Measurements from ENCODE around the gene RNF150.

RNF150 gene

DNA sequence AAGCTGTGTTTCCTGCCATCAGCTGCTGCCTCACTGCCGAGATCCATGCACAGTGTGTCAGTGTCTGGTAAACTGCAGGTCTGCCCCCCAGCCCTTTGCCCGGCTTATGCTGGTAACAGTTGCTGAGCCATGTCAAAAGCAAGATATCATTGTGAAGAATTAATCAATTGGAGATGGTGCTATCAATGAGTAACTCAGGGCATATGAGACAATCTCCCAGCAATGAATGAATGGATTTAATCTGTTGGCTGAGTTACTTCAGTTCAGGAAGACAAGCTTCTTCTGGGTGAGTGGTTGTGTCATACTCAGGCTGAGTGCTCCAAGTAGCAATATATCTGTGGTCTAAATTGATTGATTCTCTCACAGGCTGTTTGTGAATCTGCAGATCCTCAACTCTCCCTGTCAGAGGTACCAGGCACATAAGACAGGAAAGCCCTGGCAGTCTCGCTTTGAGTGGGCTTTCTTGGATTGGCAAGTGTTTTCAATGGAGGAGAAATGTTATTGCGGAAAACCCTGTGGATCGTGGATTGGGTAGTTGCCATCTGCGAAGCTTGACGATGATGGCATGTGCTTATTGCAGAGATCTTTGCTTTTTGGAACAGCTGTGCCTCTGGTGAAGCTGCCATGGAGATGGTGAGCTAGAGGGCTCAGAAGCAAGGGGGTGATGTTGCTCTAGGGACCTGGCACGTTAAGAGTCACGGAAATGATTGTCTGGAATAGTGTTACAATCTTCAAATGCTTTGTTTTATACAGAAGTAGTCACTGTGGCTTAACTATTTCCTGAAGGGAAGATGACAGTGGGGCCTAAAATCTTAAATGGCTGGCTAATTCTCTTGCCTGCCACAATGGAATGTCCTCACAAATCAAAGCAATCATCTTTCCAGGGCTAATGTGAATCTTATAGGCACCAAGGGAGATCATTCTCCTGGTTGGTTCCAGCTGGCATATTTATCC, 229.5 kb downstream of the RNF150 start:
- no peak for TF ChIP-seq ZNF274 (IDR thresholded peaks at IDR 0.05; ENCODE audit: low read depth, low read length)
- no peak for TF ChIP-seq SUZ12 (IDR thresholded peaks at IDR 0.05; ENCODE audit: extremely low read depth, insufficient read depth, insufficient read length)
- no peak for TF ChIP-seq YY1 (IDR thresholded peaks at IDR 0.05; ENCODE audit: insufficient read depth, insufficient read length)
- no peak overlapping the region for H3K4me3 ChIP-seq (ENCODE audit: insufficient read length, low read depth)
- H3K27me3 ChIP-seq (ENCODE audit: insufficient read depth, insufficient read length) = no peaks in the 10 kb centered on the region
- no peaks in the 10 kb centered on the region for H3K36me3 ChIP-seq (ENCODE audit: insufficient read depth, insufficient read length, low read length)
- H3K4me1 ChIP-seq (ENCODE audit: insufficient read depth, insufficient read length) = no peaks in the 10 kb centered on the region
- no peak overlapping the region for H3K9ac ChIP-seq (ENCODE audit: insufficient read length, low read depth)
- H3K9me3 ChIP-seq (ENCODE audit: insufficient read depth, low read length) = no peaks in the 10 kb centered on the region
- DNase-seq (ENCODE audit: low read depth, low spot score) = no peak

DNA sequence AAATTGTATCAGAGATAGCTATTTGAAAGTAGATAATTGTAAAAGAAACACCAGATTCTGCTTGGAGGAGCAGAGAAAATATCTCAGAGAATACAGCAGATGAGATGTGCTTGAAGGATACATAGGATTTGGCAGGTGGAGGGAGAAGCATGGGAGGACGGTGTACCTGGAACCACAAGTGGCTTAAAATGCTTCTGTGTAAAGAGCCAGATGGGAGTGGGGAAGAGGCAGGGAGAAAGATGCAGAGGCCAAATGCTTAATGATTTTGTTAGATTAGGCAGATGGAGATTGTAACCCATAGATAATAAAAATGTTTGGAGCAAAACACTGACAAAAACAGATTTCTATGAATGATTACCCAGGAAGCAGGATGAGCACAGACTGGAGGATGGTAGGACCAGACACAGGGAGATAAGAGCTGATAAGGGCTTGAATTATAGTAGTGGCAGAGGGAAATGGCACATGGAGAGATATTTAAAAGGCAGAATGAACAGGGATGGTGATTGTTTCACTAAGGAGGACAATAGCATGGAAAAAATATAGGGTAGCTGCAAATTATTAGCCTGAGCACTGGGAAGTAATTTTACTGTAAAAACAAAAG, 231.4 kb downstream of the RNF150 start:
- H3K9ac ChIP-seq (ENCODE audit: insufficient read length, low read depth) = no peak overlapping the region
- no peaks in the 10 kb centered on the region for H3K9me3 ChIP-seq (ENCODE audit: insufficient read depth, low read length)
- no peak overlapping the region for H3K4me3 ChIP-seq (ENCODE audit: insufficient read length, low read depth)
- no peak for TF ChIP-seq ZNF274 (IDR thresholded peaks at IDR 0.05; ENCODE audit: low read depth, low read length)
- TF ChIP-seq YY1 (IDR thresholded peaks at IDR 0.05; ENCODE audit: insufficient read depth, insufficient read length) = no peak
- TF ChIP-seq SUZ12 (IDR thresholded peaks at IDR 0.05; ENCODE audit: extremely low read depth, insufficient read depth, insufficient read length) = no peak
- no peaks in the 10 kb centered on the region for H3K36me3 ChIP-seq (ENCODE audit: insufficient read depth, insufficient read length, low read length)
- H3K4me1 ChIP-seq (ENCODE audit: insufficient read depth, insufficient read length) = no peaks in the 10 kb centered on the region
- DNase-seq (ENCODE audit: low read depth, low spot score) = no peak
- no peaks in the 10 kb centered on the region for H3K27me3 ChIP-seq (ENCODE audit: insufficient read depth, insufficient read length)

DNA sequence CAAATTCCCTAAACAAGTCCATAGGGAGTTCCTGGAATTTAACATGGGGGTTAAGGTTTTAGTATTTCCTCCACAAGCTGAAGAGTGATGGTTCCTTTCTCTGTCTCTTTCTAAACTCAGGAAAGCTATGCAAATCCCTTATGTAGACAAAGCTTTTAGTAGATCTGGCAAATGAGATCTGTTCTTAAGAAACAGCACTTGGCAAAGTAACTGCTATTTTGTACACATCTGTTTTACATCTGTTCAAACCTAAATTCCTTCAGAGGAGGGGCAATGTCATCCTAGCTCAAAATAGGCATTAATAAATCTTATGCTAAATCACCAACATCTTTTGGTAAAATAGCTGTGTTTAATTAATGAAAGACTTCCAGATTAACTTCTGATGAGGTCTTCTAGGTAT, 239.3 kb downstream of the RNF150 start:
- H3K4me1 ChIP-seq (ENCODE audit: insufficient read depth, insufficient read length) = no peaks in the 10 kb centered on the region
- no peak for TF ChIP-seq ZNF274 (IDR thresholded peaks at IDR 0.05; ENCODE audit: low read depth, low read length)
- no peak for TF ChIP-seq YY1 (IDR thresholded peaks at IDR 0.05; ENCODE audit: insufficient read depth, insufficient read length)
- TF ChIP-seq SUZ12 (IDR thresholded peaks at IDR 0.05; ENCODE audit: extremely low read depth, insufficient read depth, insufficient read length) = no peak
- no peak overlapping the region for H3K4me3 ChIP-seq (ENCODE audit: insufficient read length, low read depth)
- H3K9me3 ChIP-seq (ENCODE audit: insufficient read depth, low read length) = no peaks in the 10 kb centered on the region
- H3K36me3 ChIP-seq (ENCODE audit: insufficient read depth, insufficient read length, low read length) = no peaks in the 10 kb centered on the region
- DNase-seq (ENCODE audit: low read depth, low spot score) = no peak
- H3K27me3 ChIP-seq (ENCODE audit: insufficient read depth, insufficient read length) = no peaks in the 10 kb centered on the region
- H3K9ac ChIP-seq (ENCODE audit: insufficient read length, low read depth) = no peak overlapping the region

DNA sequence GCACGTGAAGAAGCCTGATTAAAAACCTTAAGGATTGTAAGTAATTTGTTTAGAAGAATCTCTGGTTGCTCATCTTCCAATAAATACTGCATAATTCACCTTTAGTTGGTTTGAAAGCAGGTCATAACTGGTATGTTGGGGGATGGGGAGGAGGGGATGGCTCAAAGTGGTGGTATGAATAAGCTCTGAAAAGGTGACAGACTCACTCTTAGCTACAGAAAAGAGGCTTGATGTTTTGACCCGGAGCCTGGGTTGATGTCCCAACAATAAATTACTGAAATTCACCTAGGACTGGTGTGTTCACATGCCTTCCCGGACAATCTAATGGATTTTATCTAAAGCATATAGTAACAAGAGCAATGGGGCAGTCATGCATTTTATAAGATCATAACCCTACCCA, 245.2 kb downstream of the RNF150 start:
- TF ChIP-seq YY1 (IDR thresholded peaks at IDR 0.05; ENCODE audit: insufficient read depth, insufficient read length) (no peak), ZNF274 (IDR thresholded peaks at IDR 0.05; ENCODE audit: low read depth, low read length) (no peak), SUZ12 (IDR thresholded peaks at IDR 0.05; ENCODE audit: extremely low read depth, insufficient read depth, insufficient read length) (no peak)
- H3K4me3 ChIP-seq (ENCODE audit: insufficient read length, low read depth) = no peak overlapping the region
- no peak overlapping the region for H3K9ac ChIP-seq (ENCODE audit: insufficient read length, low read depth)
- no peaks in the 10 kb centered on the region for H3K27me3 ChIP-seq (ENCODE audit: insufficient read depth, insufficient read length)
- H3K9me3 ChIP-seq (ENCODE audit: insufficient read depth, low read length) = no peaks in the 10 kb centered on the region
- no peaks in the 10 kb centered on the region for H3K36me3 ChIP-seq (ENCODE audit: insufficient read depth, insufficient read length, low read length)
- no peaks in the 10 kb centered on the region for H3K4me1 ChIP-seq (ENCODE audit: insufficient read depth, insufficient read length)
- no peak for DNase-seq (ENCODE audit: low read depth, low spot score)

DNA sequence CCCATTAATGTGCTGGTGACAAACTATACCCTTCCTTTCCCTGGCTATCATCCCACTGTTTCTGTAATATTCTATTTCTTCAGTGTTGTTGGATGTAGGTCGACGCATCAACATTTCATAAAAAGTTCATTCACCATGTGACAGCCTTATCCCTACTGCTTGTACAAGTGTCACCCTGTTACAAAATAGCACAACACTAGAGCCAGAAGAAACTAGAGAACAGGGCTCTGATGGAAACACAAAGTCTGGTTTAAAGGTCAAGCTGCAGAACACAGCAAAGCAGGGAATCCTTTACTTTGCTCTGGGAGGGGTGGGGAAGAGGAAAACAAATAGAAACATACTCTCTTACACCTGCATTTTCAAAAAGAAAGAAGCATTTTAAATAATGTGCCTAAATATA, 245.8 kb downstream of the RNF150 start:
- TF ChIP-seq YY1 (IDR thresholded peaks at IDR 0.05; ENCODE audit: insufficient read depth, insufficient read length) = no peak
- no peak for TF ChIP-seq ZNF274 (IDR thresholded peaks at IDR 0.05; ENCODE audit: low read depth, low read length)
- no peak for TF ChIP-seq SUZ12 (IDR thresholded peaks at IDR 0.05; ENCODE audit: extremely low read depth, insufficient read depth, insufficient read length)
- no peak overlapping the region for H3K9ac ChIP-seq (ENCODE audit: insufficient read length, low read depth)
- H3K27me3 ChIP-seq (ENCODE audit: insufficient read depth, insufficient read length) = no peaks in the 10 kb centered on the region
- no peak overlapping the region for H3K4me3 ChIP-seq (ENCODE audit: insufficient read length, low read depth)
- no peak for DNase-seq (ENCODE audit: low read depth, low spot score)
- no peaks in the 10 kb centered on the region for H3K36me3 ChIP-seq (ENCODE audit: insufficient read depth, insufficient read length, low read length)
- no peaks in the 10 kb centered on the region for H3K4me1 ChIP-seq (ENCODE audit: insufficient read depth, insufficient read length)
- H3K9me3 ChIP-seq (ENCODE audit: insufficient read depth, low read length) = no peaks in the 10 kb centered on the region

DNA sequence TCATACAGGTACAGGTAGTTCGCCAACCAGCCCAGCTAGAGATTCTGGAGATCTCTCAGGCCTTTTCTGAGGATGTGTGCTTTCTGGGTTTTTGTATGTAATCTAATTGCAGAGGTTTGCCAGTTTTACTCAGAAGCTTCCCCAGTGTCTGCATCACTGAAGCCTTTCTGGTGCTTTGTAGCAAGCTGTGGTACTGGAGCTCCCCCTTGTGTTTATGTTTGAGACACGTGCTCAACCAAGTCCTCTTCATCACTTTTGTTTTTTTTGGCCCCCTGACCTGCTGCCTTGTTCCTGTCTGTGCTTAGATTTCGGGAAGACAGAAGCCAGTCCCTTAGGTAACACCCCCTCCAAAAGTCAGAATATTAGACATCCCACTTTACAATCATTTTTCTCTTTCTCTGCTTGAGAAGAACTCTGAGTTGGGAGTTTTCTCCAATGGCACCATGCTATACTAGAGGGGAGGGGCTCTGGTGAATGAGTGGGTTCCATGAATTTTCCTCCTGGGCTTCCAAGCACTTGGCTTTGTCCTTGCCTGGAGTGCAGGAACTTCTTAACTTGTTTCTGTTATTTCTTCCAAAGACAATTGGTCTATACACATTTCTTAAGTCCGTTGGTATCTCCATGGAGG, 248.7 kb downstream of the RNF150 start:
- H3K4me1 ChIP-seq (ENCODE audit: insufficient read depth, insufficient read length) = no peaks in the 10 kb centered on the region
- H3K36me3 ChIP-seq (ENCODE audit: insufficient read depth, insufficient read length, low read length) = no peaks in the 10 kb centered on the region
- no peaks in the 10 kb centered on the region for H3K27me3 ChIP-seq (ENCODE audit: insufficient read depth, insufficient read length)
- TF ChIP-seq SUZ12 (IDR thresholded peaks at IDR 0.05; ENCODE audit: extremely low read depth, insufficient read depth, insufficient read length) = no peak
- TF ChIP-seq YY1 (IDR thresholded peaks at IDR 0.05; ENCODE audit: insufficient read depth, insufficient read length) = no peak
- TF ChIP-seq ZNF274 (IDR thresholded peaks at IDR 0.05; ENCODE audit: low read depth, low read length) = no peak
- peak; percentile 59 for DNase-seq (ENCODE audit: low read depth, low spot score)
- no peak overlapping the region for H3K4me3 ChIP-seq (ENCODE audit: insufficient read length, low read depth)
- no peak overlapping the region for H3K9ac ChIP-seq (ENCODE audit: insufficient read length, low read depth)
- peaks cover 12% of the 10 kb centered on the region for H3K9me3 ChIP-seq (ENCODE audit: insufficient read depth, low read length)

DNA sequence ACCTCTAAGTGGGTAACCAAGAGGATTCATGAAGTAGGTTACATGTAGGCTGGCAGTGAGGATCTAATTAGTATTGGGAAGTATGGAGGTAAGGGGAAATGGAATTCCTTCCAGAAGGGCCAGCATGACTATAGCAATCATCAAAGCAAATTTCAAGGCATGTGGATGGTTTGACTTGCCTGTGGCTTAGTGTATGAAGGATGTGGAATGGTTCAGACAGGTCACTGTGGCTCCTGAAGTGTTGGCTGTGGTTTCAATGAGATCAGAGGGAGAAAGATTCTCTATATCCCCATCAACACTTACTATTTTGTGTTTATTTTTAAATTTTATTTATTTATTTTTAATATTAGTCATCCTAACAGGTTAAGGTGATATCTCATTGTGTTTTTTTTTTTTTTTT, 255.5 kb downstream of the RNF150 start:
- TF ChIP-seq YY1 (IDR thresholded peaks at IDR 0.05; ENCODE audit: insufficient read depth, insufficient read length) = no peak
- no peak for TF ChIP-seq ZNF274 (IDR thresholded peaks at IDR 0.05; ENCODE audit: low read depth, low read length)
- TF ChIP-seq SUZ12 (IDR thresholded peaks at IDR 0.05; ENCODE audit: extremely low read depth, insufficient read depth, insufficient read length) = no peak
- Histone ChIP-seq H3K9ac (ENCODE audit: insufficient read length, low read depth) (no peak overlapping the region), H3K27me3 (ENCODE audit: insufficient read depth, insufficient read length) (no peaks in the 10 kb centered on the region), H3K9me3 (ENCODE audit: insufficient read depth, low read length) (peaks cover 19% of the 10 kb centered on the region), H3K4me3 (ENCODE audit: insufficient read length, low read depth) (no peak overlapping the region), H3K4me1 (ENCODE audit: insufficient read depth, insufficient read length) (no peaks in the 10 kb centered on the region), H3K36me3 (ENCODE audit: insufficient read depth, insufficient read length, low read length) (no peaks in the 10 kb centered on the region)
- no peak for DNase-seq (ENCODE audit: low read depth, low spot score)

Measured in NT2/D1 (cell line).